HG02623 (cell line): ENCODE data around the gene USP24.

ENCODE experiments used
- ATAC-seq: cut with Tn5 transposase; IDR thresholded peaks from one replicate; pipeline ENCODE4 v1.9.1; 2021; ENCODE audit warnings: moderate library complexity; ENCODE audit not compliant: unreplicated experiment

The USP24 gene

GRCh38 chr1:55073187-55073916 is 141.8 kb downstream of the USP24 start:
- no peak for ATAC-seq

- ATAC-seq = no peak
Observed at GRCh38 chr1:55071477-55071876, 143.7 kb downstream of the USP24 start.

GRCh38 chr1:55070293-55071164 is 144.6 kb downstream of the USP24 start:
- no peak for ATAC-seq

- no peak for ATAC-seq
Observed at GRCh38 chr1:55069280-55069679, 145.9 kb downstream of the USP24 start.

GRCh38 chr1:55068638-55069037 is 146.5 kb downstream of the USP24 start:
- no peak for ATAC-seq

- ATAC-seq = no peak
Observed at GRCh38 chr1:55067914-55068313, 147.2 kb downstream of the USP24 start.

- ATAC-seq = no peak
Observed at GRCh38 chr1:55067022-55067778, 148.0 kb downstream of the USP24 start.

GRCh38 chr1:55065648-55066047 is 149.5 kb downstream of the USP24 start:
- ATAC-seq = no peak

GRCh38 chr1:55064861-55065263 is 150.3 kb downstream of the USP24 start:
- ATAC-seq = no peak

GRCh38 chr1:55064071-55064581 is 151.0 kb downstream of the USP24 start:
- ATAC-seq = no peak

- no peak for ATAC-seq
Observed at GRCh38 chr1:55063577-55063942, 151.6 kb downstream of the USP24 start.

- ATAC-seq = no peak
Observed at GRCh38 chr1:55062801-55063576, 152.2 kb downstream of the USP24 start.

- ATAC-seq = no peak
Observed at GRCh38 chr1:55061706-55062321, 153.3 kb downstream of the USP24 start.

- ATAC-seq = no peak
Observed at GRCh38 chr1:55061000-55061705, 154.0 kb downstream of the USP24 start.

- no peak for ATAC-seq
Observed at GRCh38 chr1:55060133-55060999, 154.8 kb downstream of the USP24 start.

GRCh38 chr1:55059302-55060132 is 155.6 kb downstream of the USP24 start:
- ATAC-seq = no peak

GRCh38 chr1:55057956-55058298 is 157.2 kb downstream of the USP24 start:
- ATAC-seq = no peak
